Hematopoietic multipotent progenitor cell treated with erythropoietin and hydrocortisone succinate and interleukin-3 and kit ligand, for 8 days (in vitro differentiated cells): ENCODE measurements around the gene FAM170B.

ENCODE experiments used
- DNase-seq: peaks from one replicate; pipeline ENCODE4 v3.0.0-alpha.2; 2015

Gene FAM170B

DNA sequence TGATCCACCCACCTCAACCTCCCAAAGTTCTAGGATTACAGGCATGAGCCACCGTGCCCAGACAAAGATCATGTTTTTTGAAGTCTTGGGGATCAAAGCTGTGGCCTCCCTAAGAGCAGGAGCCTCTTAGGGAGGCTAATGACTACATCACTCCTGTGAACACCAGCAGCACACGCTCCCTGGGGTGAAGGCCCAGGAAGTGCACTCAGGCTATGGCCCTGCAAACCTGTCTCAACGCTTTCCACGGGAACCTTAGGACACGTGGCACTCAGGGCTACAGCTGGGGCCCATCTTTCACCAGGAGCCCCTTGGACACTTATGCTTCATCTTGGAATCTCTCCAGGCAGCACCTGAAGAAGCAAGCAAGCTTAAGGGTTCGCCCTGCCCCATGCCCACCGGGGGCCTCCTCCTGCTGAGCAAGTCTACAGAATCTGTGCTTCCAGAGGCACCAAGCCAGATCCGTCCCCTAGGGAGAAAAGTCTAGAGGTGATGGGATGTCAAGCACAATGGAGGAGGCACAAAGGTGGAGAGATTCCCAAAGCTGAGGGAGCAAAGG, 36.9 kb downstream of the FAM170B start:
- no peak for DNase-seq

DNA sequence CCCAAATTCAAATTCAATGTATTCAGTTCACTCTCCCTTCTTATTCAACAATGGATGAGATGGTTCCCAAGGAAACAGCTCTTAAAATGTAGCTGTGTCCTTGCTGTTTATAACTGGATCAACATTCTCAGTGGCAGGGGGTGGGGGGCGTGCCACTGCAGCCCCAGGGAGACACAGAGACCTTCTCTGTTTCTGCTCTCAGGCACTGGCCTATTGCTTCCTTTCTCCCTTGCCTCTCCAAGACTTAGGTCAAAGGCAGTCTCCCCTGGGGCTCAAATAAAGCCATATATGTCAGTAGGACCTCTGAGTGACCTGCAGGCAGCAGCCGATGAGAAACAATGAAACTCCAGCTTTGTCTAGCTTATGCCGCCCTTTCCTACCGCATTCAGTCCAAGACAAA, 39.2 kb downstream of the FAM170B start:
- no peak for DNase-seq

DNA sequence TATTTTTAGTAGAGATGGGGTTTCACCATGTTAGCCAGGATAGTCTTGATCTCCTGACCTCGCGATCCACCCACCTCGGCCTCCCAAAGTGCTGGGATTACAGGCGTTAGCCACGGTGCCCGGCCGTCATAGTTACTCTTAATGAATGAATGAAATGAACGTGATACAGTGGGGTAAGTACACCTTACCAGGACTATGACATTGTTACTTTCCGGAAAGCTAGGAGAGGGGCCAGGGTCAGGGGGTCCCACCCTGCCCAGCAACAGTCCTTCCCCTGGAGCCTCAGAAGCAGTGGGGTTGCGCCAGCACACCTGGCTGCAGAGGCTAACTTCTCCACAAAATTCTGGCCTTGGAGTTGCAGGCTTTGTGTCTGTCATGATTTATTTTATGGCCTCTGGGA, 39.9 kb downstream of the FAM170B start:
- DNase-seq: no peak

DNA sequence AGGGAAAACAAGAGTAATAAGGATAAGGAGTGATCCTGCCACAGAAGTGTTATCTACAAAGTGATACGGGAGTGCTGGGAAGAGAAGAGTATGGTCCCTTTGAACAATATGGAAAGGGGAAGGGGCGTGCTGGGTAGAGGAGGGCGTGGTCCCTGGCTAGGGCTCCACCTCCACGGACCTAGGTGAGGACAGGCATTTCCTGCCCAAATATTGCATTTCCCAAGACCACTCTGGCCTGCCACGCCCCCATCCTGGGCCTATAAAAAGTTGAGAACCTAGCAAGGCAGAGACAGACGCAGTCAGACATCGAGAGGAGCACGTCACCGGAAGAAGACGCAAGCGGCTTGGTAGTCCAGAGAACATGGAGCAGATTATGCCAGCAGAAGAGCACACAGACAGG, 41.3 kb downstream of the FAM170B start:
- DNase-seq: no peak

DNA sequence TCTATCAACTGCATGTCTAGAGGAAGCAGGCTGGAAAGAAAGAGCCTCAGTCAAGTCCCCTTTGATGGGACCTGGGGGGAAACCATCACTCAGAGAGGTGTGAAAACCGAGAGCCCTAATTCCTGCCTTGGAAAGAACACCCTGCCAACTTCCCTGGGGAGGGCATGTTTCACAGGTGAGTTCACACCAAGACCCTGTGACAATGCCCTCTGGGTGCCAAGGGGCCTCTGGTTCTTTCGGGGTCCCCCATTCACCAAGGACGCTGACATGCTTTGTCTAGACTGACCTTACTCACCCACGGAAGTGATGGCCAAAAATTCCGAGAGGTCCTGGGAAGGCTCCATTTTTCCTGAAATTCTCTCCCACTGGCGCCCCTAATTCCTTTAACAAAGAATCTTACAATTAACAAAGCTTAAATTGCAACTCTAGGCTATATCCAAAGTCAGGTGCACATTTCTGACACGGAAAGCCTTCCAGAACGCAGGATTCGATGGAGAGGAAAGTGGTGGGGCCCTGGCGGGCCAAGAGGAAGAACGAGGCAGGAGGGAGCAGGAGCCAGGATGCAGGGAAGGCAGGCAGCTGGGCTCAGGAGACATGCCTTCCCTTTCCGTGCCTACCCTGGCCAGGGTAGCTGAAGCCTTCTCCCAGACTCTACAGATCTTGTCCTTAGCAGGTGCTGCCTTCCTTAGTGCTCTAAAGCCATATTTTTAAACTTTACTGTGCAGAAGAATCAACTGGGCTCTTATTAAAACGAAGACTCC, 42.2 kb downstream of the FAM170B start:
- no peak for DNase-seq

DNA sequence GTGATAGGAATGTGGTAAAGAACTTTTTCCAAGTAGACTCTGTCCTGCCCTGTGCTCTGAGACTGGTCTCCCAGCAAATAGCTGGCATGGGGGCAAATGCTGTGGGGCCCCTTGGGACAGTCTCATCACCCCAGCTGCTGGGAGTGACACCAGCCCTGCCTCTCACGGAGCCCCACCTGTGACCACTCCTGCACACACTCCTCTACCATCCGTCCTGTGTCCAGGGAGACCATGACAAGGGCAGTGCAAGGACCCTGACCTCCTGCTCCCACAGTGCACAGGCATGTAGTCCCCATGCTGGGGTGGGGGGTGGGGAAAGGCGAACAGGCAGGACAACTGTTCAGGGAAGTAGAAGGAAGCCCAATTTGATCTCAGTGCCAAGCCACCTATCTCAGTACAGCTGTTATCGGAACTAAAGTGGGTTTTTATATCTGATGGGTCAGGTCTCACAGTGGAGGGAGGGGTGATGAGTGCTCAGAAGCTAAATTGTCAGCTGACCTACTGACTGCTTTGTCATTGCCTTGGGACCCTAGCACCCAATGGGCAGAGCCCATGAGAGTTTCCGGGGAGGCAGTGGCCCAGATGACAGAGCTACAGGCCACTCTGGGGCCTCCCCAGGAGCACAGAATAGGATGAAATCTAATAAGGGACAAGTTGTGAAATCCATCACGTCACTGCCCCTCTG, 43.0 kb downstream of the FAM170B start:
- DNase-seq: no peak

DNA sequence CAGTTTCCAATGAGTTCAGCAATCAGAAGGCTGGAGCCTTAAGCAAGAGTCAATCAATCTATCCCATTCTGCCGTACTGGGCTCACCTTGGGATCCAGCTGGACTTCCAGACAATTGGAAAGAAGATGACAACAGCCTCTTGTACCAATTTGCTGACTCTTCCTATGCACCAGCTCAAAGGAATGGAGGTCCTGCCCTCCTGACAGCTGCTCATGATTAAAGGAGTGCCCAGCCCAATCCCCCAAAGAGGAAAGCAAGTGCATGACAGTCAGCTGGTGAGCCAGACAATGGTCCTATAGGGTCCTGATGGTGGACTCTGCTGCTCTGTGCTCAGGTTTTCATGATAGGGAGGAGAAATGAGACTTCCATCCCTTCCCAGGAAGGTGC, 43.6 kb downstream of the FAM170B start:
- no peak for DNase-seq

DNA sequence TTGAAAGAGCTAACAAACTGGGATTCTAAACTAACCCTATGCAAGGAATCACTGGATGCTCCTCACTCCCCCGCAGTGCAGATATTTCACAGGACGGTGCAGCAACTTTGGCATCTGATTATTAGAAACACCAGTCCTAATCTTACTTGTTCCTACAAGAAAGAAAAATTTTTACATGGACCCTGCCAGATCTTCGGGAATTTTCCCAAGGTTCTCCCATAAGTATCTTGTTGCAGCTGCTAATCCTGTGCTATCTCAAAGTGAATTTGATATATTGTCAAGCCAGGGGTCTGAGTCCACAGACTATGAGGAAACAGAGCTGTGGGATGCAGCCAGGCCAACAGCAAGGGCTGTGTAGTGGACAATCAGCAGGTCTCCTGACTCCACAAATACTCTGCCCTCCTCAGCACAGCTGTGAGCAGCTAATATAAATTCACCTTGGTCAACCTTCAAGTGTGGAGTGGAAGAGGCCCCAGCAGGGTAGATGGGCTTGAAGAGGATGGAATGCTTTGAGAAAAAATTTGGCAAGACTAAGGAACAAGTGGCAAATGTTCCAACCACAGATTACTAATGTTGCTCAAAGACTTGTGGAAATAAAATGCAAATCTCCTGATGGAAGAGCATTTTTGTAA, 44.1 kb downstream of the FAM170B start:
- DNase-seq: no peak

DNA sequence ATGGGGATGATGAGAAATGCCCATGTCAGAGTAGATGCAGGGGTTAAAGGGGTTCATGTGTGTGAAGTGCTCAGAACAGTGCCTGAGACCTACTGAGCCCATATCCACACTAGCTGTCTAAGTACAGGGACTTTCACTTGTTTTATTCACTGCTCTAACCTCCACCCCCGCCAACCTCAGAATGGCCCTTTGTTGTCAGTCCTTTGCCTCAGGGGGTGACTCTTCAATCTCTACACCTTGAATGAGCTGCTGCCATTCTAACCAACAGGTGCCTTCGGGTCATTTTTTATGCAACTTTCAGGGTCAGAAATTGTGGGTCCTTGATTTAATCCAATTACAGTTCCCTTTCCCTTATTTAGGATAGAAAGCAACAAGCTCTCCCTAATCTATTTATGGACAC, 44.7 kb downstream of the FAM170B start:
- no peak for DNase-seq

DNA sequence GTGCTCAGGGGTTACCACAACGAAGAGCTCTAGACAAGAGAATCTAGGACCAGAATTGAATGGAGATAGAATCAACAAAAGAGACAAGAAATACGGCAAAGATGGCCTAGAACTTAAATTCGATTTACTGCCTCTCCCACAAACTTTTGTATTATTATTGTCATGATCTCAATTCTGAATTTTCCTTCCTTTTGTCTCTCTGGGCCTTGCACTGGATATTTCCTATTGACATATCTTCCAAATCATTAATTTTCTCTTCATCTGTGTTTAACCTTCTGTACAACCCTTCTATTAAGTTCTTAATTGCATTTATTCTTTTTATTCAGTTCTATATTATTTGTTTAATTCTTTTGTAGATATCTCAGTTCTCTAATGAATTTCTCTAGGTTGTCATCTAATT, 46.9 kb downstream of the FAM170B start:
- DNase-seq: no peak

DNA sequence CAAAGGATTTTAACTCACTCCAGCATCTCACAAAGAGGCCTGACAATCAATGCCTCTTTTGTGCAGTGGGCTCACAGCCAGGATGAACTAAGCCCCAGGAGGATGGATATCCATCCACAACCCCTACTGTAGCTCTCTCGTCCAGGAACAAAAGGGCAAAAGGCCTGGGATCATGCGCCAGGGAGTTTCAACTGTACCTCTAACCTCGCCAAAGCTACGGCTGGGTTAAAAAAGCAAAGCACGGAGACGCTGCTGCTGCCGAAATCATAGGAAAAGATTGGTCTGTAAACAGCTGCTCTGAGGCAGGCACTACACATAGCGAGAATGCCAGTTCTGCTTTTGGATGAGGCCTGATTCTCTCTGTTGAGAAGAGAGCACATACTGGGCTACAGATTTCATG, 50.6 kb downstream of the FAM170B start:
- DNase-seq: no peak

DNA sequence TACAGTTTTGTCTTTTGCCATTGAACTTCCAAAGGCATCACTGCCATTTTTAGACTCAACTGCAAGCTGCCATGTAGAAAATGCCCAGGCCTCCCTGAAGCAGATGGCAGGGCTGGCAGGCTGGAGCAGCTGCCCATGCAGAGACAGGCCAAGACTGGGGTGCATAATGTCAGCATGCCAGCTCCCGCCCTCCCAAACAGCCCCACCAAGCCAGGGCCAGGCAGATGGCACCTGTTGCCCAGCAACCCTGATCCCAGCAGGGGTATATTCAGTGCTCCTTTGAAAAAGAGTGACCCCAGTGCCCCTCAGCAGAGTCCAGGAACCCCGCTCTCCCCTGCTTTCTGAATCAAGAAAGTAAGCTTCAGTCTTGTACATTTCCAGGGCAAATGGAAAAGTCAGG, 51.1 kb downstream of the FAM170B start:
- DNase-seq: no peak

DNA sequence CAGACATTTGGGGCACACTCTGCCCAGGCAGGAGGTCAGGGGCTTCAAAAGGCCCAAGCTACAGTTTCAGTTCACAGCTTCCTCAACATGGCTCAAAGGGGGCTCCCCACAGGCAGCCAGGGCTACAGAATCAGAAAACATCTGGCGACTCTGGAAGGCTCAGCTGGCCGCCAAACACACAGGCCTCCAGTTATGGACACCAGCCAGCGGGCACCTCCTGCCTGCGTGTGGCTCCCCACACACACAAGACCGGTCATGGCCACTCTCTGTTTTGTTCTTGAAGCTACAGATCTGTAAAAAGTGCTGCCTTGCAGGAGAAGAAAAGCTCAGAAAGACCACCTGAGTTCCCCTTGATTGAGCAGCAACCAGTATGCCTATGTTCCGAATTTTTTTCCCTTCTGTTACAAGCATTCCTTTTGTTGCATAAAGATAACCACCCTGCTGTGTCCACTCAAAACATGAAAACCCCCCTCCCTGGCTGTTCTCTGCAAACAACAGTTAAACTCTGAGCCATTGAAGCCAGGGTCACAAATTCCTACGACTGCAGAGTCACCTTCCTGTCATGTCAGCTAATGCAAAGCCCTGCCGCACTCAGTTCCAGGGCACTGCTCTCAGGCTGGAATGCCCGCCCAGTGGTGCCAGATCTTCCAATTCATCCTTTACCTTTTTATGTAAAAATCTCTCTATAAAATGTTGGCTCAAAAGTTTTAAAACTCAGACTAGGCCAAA, 52.1 kb downstream of the FAM170B start:
- no peak for DNase-seq
